CD4-positive, alpha-beta T cell treated with Interleukin-17A for 1 hour (primary cell): ENCODE measurements around the gene ACP4.
"Not testable (repeated sequence)": the region's sequence is repeated elsewhere in the genome, so short reads cannot be mapped to it uniquely, and the experiment has no call there.

Experiments used
- DNase-seq: peaks from one replicate; pipeline ENCODE4 v3.0.0-alpha.2; 2020

ACP4 gene

DNA sequence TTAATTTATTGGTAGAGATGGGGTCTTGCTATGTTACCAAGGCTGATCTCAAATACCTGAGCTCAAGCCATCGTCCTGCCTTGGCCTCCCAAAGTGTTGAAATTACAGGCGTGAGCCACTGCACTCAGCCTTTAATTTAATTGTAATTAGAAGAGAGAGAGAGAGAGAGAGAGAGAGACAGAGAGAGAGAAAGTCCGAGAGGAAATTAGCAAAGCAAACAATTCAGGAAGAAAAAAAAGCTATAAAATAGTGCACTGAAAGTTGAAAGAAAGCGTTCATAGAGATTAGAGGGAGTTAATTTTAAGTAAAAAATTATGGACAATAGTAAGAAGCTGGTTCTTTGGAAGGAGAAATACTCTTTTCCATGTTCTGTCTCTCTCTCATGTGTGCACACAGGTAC is 13.0 kb upstream of the ACP4 start:
- no peak for DNase-seq

DNA sequence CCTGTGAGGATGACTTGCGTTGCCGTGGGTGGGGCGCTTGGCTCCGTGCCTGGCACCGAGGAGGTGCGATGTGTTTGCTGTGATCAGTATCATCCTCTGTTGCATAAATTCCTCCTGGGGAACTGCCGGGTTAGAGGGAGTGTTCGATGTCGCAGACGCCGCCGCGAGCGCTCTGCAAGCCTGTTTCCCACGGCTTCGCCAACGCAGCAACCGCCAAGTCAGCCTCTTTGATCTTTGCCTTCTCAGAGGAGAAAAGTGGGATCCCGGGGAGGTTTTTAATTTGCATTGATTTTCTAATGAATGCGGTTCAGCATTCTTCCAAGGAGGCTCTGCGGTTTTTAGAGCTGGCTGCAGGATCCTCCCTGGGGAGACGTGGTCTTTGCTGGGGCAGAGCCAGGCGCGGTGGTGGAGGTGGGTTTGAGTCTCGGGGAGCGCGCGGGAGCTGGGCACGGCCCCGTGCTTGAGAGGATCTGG is 12.3 kb upstream of the ACP4 start:
- no peak for DNase-seq

GRCh38 chr19:50778906-50779430 is 11.2 kb upstream of the ACP4 start:
- DNase-seq = no peak

- no peak for DNase-seq
Measured at GRCh38 chr19:50779504-50780457, 10.4 kb upstream of the ACP4 start.

GRCh38 chr19:50780753-50781435 is 9.3 kb upstream of the ACP4 start:
- no peak for DNase-seq

- DNase-seq = not testable (repeated sequence)
Measured at GRCh38 chr19:50783848-50784152, 6.4 kb upstream of the ACP4 start.

DNA sequence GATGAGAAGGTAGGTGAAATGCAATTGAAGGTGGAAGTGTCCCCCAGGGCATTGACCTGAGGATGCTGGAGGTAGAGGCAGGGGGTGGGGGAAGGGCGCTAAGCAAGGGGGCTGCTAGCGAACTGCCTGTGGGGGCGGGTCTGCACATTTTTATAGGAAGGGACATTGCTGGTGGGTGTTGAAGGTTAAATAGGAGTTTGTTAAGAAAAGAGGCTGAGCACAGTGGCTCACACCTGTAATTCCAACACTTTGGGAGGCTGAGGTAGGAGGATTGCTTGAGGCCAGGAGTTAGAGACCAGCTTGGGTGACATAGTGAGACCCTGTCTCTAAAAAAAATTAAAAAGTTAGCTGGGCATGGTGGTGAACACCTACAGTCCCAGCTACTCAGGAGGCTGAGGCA is 5.5 kb upstream of the ACP4 start:
- no peak for DNase-seq

- DNase-seq = no peak
Measured at GRCh38 chr19:50785329-50785728, 4.9 kb upstream of the ACP4 start.

GRCh38 chr19:50790922-50791467 is 780 bp downstream of the ACP4 start:
- DNase-seq = no peak

- DNase-seq = no peak
Measured at GRCh38 chr19:50791594-50792271, 1.5 kb downstream of the ACP4 start.

GRCh38 chr19:50792272-50793250 is 2.3 kb downstream of the ACP4 start:
- DNase-seq = no peak

GRCh38 chr19:50793558-50794065 is 3.4 kb downstream of the ACP4 start:
- no peak for DNase-seq

- DNase-seq = peak; percentile 18
Measured at GRCh38 chr19:50794074-50794875, 4.1 kb downstream of the ACP4 start.

GRCh38 chr19:50794876-50795663 is 4.9 kb downstream of the ACP4 start:
- DNase-seq = no peak

DNA sequence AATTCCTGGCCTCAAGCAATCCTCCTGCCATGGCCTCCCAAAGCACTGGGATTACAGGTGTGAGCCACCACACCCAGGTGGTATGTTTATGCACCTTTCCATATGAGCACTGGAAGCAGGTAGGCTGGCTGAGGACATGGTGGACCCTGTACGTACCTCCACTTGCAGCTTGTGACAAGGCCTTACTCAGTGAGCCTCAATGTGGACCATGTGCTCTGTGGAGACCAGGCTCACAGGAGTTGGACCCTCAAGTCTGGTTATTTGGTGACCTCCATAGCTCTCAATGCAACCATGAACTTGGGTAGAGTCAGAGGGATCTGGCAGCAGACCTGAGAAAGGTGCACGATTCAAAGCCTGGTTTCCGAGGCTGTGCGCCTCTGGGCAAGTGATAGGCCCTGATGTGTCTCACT is 5.5 kb downstream of the ACP4 start:
- DNase-seq = no peak

DNA sequence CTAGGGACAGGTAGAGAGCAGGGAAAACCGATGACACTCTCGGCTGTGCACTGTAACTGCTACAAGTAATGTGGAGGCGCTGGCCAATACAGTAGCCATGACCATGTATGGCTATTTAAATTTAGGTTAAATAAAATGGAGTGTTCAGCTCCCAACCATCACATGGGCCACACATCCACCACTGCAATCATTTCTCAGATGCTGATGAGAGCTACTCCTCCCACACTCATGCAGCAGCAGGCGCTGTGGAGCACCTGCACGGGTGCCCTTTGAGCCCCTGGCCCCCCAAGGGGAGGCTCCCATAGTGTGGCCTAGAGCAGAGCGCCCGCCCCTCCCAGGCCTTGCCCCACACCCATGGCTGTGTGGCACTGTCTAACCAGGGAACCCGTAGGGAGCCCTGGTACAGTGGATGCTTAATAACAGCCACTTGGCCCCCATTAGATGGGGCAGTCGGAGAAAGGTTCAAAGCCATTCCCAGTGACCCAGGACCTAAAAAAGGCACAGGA is 6.0 kb downstream of the ACP4 start:
- DNase-seq = no peak

DNA sequence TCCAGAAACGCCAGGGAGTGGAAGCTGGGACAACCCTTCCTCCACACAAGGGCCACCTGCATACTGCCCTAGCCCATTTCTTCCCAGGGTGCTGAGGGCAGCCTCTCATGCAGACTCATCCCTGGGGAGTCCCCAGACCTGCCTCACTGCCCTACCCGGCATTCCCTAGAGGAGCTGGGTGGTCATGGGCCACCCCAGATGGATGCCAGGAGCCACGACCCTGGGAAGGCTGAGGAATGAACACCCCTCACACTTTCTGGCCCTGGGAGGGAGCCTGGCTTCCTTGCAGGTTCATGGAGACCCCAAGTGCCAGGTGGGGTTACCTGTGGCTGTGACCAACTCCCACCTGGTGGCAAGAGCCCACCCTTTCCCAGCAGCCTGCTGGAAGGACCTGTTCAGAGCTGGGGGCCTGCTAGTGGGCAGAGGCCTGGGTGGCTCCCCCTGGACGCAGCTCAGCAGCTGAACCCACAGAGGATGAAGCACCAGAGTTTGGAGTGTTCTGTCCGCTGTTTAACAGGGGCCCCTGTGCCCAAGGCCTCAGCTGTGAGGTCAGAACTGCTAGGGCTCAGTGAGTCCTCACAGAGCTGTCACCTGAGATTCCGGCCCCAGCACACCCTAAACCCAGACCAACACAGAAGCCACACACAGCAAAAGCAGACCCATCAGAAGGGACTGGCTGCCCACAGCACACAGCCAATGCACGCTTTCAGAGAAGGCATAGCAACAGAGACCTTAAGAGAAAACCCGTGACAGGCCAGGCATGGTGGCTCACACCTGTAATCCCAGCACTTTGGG is 6.6 kb downstream of the ACP4 start:
- no peak for DNase-seq

DNA sequence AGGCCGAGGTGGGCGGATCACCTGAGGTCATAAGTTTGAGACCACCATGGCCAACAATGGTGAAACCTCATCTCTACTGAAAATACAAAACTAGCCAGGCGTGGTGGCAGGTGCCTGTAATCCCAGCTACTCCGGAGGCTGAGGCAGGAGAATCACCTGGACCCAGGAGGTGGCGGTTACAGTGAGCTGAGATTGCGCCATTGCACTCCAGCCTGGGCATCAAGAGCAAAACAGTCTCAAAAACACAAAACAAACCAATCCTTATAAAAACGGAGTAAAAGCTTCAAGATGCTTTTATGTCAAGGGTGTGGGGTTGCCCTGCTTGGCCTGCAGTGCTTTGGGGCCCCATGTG is 7.2 kb downstream of the ACP4 start:
- DNase-seq = no peak
